Sigmoid colon (tissue), 3 donors: ENCODE measurements around the gene TPCN2.

Source experiments
- CTCF ChIP-seq, 4 experiments: fragments of 450-650 bp in 3 of 4; fragments of 200-600 bp in 1 of 4; IDR thresholded peaks; one replicate each; pipeline ENCODE4 v1.5.1; 2016 to 2019; ENCODE audit warnings: antibody characterized with exemption in 4 of 4, mild to moderate bottlenecking in 3 of 4, moderate library complexity in 2 of 4
- POLR2A ChIP-seq, 2 donors: fragments of 450-650 bp; IDR thresholded peaks; one replicate each; pipeline ENCODE4 v1.6.1; 2016; ENCODE audit warnings: antibody characterized with exemption in 2 of 2, mild to moderate bottlenecking in 2 of 2, moderate library complexity in 2 of 2

- no peak for TF ChIP-seq CTCF (IDR thresholded peaks at IDR 0.05)
- TF ChIP-seq POLR2A (IDR thresholded peaks at IDR 0.05), result no peak
Observed at GRCh38 chr11:69150175-69150574, 101.4 kb downstream of the TPCN2 start.
